HG03064 (cell line): ENCODE data around the gene YAF2.

Experiments
- ATAC-seq: cut with Tn5 transposase; IDR thresholded peaks from one replicate; pipeline ENCODE4 v1.9.1; 2021; ENCODE audit warnings: low read depth; ENCODE audit not compliant: unreplicated experiment

YAF2 gene

DNA sequence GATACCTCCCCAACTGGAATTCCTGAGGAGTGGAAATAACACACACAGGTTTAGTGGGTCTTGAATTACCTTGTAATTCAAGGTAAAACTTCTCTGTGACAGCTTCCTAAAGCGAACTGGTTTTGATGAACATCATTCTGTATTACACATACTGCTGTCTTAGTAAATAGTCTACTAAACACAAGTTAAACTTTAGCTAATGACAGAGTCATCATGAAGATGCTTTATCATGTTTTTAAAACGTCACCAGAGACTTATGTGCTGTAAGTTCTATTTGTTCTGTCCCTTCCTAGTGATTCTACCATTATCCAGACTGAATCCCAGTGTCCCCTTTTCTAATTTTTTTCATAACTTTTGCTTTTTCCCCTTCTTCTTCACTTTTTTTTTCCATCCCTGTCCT is 81.8 kb downstream of the YAF2 start:
- no peak for ATAC-seq

DNA sequence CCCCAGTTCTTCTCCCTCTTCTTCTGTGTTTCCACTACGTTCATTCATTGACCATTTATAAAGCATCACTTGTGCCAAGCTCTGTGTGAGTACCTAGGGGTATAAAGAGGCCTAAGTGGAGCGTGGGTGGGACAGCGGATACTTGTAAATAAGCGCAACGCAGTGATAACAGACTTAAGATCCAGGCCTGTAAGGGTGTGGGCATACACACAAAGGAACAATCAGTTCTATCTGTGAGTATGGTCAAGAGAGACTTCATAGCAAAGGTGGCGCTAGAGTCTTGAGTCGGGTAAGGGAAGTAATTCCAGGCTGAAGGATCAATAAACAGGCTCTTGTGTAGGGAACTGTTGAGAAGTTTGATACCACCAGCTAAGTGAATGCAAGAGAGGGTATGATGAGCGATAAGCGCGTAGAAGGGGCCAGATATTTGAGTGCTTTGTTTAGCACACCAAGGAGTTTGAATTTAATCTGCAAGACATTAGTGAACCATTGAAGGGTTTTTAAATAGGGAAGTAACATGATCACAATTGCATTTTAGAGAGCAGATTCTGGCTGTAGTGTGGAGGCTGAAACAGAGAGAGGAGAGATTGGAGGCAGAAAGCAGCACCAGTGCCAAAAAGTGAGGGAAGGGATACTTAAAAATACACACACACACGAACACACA is 92.4 kb downstream of the YAF2 start:
- ATAC-seq: no peak

DNA sequence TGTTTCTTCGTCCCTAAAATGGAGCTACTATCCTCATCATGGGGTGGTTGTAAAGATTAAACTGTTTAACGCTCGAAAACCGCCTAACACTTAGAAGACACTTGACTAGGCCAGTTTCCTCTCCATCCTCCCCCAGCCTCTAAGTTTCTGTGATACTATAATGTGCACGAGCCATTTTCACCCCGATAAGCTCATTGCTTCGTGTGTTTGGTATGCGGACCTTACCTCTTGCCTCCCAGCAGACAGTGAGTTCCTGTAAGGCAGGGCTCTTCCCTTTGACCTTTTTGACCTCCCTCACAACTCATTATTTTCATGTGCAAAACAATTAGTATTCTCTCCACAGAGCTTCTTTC is 92.9 kb downstream of the YAF2 start:
- ATAC-seq: no peak

DNA sequence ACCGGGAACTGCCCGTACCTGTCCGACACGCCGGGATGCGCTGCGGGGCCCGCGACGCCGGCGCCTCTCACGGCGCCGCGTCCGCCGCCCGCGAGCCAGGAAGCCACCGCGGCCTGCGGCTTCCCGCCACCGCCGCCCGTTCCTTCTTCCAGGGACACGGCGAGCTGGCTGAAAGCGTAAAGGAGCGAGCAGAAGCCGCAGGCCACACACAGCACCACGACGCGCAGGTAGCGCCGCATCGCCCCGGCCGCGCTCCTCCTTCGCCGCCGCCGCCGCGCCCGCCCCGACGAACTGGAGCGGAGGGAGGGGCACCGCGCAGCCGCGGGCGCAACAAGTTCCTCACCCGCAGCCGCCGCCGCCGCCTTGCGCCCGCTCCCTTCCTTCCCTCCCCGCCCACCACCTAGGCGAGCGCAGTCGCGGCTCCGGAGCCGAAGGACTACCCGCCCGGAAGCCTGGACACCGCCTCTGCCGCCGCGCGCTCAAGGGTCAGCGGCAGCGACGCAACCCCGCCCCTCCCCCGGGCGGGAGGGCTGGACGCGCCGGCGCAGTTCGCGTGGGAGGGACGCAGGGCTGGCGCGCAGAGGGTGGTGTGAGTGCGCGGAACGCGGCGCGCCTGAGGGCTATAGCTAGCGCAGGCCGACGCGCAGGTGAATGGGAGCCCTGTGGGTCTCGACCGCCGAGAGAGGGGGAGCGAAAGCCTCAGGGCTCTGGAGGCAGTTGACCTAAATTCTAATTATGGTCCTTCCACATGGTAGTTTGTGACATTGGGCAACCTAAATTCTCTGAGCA is 93.4 kb downstream of the YAF2 start, which contains the start of gene GXYLT1:
TSS of gene GXYLT1 (minus strand) at position 467 of the 789 bp plus-strand sequence. CDS start at position 239, 228 bp downstream.
- ATAC-seq: peak; percentile 89

DNA sequence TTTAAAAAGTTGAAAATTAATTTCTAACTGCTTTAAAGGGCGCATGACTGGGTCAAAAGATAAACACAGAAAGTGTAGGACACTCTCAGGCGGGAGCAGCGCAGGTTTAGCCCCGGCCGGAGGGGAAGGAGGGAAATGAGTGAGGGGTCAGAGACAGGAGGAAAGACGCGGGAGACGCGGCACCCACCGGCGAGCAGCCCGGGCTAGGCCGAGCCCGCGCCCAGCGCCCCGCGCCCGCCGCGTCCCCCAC is 94.0 kb downstream of the YAF2 start:
- ATAC-seq: no peak

DNA sequence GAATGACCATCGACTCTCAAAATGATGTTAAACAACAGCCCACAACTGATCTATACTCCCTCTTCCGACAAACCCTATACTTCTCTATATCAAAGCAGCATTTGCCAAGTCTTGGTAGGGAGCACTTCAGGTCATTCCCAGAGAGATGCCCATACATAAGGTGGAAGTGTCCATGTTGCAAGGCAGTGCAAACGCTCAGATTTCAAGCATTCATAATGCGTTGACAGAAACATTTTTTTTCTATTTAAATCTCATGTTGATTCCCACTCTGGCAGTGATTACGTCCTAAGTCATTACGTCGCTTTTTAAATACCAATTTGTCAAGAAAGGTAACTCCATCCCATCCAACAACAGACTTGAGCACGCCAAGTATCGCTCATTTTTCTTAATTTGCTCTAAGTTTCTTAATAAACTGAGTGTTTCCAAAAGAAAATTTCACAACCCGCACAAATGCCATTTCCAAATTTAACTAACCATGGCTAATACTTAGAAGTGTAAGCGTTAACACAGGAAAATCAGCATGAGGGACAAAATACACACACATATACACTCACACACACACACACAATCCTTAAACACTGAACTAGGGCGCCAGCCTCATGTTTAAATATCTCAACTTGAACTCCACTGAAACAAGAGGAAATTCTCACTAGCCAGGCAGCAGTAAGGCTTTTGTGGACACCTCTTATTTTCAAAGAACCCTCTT is 94.4 kb downstream of the YAF2 start:
- no peak for ATAC-seq

DNA sequence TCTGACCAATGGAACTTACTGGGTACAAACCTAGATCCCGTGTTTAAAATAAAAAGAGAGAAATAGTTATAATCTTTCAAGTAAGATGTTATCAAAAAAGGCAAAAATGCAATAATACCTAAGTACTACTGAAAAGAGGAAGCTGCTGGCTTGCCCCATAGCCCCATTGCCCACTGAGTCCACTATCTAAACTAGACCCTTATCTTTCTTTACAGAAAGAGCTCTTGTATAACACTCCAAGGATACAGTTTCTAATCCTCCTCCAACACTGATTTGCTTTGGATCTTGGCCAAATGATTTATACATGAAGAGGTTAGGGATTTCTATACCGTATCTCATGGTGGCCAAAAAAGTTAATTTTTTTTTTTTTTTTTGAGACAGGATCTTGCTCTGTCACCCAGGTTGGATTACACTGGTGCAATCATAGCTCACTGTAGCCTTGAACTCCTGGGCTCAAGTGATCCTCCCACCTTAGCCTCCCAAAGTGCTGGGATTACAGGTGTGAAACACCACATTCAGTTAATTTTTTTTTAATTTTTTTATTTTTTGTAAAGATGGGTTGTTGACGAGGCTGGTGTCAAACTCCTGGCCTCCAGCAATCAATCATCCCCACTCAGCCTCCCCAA is 96.0 kb downstream of the YAF2 start:
- no peak for ATAC-seq

DNA sequence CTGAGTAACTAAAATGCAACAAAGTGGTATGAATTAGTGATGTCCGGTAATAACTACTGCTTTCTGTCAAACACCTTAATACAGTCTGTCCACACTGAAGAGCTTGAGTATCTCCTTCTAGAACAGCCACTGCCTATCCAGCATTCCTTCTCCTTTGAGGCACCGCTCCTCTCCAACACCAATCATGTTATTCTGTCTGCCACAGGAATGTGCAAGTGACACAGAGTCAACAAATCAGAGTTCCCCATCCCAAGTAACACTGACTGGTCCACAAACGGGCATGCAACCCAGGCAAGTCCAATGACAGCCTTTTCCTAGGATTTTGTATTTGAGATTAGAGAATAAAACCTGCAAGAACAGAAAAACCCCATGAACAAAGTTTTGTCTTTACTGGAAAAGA is 97.1 kb downstream of the YAF2 start:
- no peak for ATAC-seq

DNA sequence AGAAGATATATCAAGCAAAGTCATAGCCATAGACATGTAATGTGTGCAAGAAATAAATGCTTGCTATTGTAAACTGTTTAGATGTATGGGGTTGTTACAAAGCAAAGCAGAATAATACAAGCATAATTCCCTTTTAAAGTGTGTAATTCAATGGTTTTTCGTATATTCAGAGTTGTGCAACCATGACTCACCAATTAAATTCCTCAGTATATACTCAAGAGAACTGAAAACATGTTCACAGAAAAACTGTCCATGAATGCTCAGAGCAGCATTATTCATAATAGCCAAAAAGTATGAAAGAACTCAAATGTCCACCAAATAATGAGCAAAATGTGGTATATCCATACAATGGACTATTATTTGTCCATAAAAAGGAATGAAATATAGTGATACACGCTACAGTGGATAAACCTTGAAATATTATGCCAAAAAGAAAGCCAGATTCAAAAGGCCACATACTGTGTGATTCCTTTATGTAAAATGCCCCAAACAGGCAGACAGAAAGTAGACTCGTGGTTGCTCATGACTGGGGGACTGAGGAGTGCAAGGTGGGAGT is 102.7 kb downstream of the YAF2 start:
- ATAC-seq: no peak

DNA sequence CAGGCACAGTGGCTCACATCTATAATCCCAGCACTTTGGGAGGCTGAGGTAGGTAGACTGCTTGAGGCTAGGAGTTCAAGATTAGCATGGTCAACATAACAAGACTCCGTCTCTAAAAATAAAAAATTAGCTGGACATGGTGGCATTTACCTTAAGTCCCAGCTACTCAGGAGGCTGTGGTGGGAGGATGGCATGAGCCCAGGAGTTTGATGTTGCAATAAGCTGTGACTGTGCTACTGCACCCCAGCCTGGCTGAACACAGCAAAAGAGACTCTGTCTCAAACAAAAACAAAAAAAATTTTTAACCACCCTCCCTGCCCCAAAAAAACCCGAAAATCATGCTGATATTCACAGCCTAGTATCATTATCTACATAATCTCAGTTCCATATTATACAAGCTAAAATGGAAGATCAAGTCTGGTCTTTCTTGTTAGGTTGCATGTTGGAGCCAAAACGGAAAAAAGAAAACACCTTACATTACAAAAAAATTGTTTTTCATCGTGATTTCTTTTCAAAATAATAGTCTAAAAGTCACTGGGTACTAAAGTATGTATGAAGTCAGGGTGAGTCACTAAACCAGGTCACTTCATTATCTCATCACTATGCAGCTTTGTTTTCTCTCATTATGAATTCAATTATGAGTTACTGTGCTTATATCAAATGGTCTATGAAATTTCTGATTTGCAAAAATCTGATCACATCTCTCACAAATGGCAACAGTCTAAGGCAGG is 107.2 kb downstream of the YAF2 start:
- ATAC-seq: no peak

DNA sequence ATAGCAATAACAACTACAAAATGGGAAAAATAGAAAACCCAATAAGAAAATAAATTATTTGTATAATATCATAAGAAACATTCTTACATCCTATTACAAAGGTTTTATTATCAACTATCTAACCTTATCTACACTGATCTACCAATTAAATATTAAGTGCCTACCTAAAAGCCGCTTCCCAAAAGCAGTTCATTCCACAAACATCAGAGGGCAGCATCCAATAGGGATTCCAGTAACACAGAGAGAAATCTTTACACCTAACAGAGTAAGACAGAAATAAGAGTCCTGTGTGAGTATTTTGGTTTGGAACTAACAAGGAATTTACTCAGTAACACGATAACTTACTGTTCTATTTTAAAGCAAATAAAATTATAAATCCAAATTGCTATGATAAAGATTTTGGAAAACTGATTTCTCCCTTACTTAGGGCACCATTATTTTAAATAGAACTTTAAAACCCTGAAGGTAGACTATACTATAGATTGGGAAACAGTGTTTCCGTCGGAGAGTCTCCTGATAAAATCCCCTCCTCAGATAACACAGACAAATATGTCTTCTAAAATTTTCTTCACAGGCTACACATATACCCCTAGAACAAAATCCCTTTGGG is 108.3 kb downstream of the YAF2 start:
- no peak for ATAC-seq

DNA sequence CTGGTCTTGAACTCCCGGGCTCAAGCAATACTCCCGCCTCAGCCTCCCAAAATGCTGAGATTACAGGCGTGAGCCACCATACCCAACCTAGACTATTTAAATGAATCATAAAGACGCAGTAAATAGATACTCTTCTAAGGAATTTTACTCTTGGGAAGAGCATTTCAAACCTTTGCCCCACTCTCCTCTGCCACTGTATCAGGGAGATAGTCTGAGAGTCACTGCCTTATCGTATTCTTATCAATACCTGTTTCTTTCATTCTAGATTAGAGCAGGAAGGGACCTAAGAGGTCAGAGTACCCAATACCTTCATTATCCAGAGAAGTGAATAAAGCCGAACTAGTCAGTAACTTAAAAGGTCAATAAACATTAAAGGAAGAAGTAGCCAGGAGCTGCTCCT is 109.2 kb downstream of the YAF2 start:
- no peak for ATAC-seq

DNA sequence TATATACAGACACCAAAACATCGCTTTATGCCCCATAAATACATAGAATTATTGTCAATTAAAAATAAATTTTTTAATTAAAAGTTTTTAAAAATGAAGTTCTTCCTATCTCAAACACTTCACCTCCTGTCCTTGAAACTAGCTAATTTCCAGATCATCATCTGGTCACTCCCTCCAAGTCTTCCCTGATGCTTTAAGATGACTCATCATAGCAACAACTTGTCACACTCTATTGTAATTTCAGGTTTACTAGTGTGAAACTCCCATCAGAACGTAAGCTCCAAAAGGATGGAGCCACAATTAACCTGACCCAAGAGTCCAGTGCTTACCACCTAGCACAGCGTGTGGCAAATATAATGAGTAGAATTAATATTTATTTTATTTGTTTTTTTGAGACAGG is 109.7 kb downstream of the YAF2 start:
- no peak for ATAC-seq

DNA sequence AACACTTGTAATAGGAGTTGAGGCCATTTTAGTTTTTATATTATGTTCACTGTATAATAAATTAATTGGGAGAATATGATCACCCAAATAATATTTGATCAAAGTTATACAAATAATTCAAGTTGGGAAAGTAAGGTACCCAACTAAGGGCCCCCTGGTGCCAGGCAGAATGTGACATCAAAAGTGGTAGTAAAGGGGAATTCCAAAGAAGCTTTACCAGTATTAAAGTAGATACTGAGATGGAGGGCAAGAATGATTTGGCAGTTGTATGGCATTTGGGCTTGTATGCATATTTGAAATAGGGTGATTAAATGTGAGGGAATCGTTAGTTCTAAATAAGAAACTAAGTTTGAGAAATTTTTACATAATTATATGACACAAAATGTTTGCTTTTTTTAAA is 111.1 kb downstream of the YAF2 start:
- no peak for ATAC-seq

DNA sequence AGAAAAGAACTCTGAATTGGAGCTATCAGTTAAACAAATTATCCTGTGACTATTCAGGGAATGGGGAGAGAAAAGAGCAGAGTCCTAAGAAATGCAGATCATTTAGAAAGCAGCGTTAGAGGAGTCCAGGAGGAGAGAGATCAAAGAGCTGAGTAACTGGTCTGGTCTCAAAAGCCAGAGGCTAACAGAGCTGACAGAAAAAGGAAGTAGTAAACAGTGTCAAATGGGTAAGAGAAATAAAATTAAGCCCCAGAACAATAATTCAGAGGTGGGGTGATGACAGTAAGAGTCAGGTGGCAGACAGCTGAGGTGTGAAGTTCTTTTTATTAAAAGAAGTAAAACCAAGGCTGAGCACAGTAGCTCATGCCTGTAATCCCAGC is 112.7 kb downstream of the YAF2 start:
- no peak for ATAC-seq

DNA sequence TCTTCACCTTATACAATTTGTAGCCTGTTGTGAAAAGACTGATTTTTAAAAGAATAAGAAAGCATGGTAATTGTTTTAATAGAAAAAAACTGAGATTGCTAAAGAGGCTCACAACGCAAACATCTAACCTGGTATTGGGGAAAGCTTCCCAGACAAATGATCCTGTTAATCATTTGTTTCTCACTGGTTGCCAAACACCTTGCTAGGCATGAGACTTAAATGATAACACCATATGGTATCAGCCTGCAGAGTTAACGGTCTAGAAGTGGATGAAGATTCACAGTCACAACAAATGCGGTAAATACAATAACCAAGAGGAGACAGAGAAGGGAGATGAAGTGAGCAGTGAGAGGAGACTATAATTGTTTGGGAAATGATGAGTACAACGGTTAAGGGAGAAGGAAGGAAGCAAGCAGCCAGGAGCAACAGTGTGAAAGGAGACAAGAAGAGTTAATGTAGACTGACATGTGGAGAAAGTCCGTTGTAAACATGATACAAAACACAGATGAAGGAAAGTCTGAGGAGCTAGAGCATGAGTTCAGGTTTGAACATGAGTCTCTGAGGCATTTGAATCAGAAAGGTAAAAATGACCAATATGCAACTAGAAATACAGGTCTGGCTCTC is 113.2 kb downstream of the YAF2 start:
- ATAC-seq: no peak

DNA sequence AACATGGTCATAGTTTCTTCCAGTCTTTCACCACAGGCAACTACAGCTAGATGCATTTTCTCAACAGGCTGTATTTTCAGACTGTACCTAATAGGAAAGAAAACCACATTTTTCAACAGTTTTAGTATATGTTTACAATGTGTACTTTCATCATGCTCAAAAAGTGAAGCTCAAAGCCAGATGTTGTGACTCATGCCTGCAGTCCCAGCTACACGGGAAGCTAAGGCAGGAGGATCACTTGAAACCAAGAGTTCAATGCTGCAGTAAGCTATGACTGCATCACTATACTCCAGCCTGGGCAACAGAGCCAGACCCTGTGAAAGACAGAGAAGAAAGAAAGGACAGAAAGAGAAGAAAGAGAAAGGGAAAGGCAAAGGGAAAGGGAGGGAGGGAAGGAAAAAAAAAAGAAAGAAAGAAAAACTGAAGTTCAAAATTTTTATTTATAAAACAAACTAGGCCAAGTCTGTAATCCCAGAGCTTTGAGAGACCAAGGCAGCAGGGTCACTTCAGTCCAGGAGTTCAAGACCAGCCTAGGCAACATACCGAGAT is 118.9 kb downstream of the YAF2 start:
- no peak for ATAC-seq

DNA sequence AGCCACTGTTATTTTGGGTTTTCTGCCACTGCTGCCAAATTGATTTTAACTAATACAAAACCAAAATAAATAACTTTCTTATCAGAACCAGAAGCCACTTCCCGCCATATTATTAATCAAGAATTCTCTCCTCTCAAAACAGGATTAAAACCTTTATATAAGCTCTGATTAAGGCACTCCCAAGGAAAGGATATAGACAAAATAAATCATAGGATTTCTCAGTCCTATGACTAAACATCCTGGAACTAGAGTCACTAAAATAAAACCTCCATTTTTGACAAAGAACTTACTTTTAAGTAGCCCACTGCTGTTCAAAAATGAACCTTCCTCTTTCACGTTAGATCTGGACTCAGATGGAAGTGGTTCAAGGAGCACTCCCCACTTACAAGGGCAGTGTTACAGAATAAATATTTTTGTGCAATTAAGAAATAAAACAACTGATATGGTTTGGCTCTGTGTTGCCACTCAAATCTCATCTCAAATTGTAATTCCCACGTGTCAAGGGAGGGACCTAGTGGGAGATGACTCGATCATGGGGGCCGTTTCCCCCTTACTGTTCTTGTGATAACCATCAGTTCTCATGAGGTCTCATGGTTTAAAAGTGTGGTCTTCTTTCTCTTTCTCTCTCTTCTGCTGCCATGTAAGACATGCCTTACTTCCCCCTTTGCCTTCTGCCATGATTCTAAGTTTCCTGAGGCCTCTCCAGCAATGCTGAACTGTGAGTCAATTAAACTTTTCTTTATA is 119.7 kb downstream of the YAF2 start:
- no peak for ATAC-seq

DNA sequence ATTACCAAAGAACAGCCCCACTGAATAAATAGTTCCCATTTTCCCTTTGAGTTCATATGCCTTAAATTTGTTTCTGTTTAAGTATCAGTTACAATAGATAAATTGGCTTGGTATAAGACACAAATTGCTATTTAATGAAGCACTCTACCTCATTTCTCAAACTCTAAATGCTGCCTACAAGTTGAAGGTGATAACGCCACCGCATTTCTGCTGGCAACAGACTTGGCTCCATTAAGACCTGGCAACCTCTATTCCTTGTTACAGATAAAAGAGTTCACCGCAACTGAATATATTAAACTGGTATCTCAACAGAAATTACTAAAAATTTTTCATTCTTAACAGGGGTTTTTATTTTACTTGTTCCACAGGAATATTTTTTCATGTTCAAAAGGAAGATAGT is 129.0 kb downstream of the YAF2 start:
- ATAC-seq: no peak
